ENCODE results near the gene SYCE3.
"Not testable (repeated sequence)": the region's sequence is repeated elsewhere in the genome, so short reads cannot be mapped to it uniquely, and the experiment has no call there.

The SYCE3 gene

GRCh38 chr22:50537765-50538164 lies 25.0 kb downstream of the SYCE3 start:
- no peak for DNase-seq (ENCODE audit: low read depth)
- no peak overlapping the region for H3K4me3 ChIP-seq (ENCODE audit: low read depth, low read length)

GRCh38 chr22:50536226-50536625 lies 26.5 kb downstream of the SYCE3 start:
- DNase-seq (ENCODE audit: low read depth), result no peak
- H3K4me3 ChIP-seq (ENCODE audit: low read depth, low read length), result no peak overlapping the region

- DNase-seq (ENCODE audit: low read depth), result no peak
- H3K4me3 ChIP-seq (ENCODE audit: low read depth, low read length), result no peak overlapping the region
These were observed 27.6 kb downstream of the SYCE3 start for GRCh38 chr22:50535113-50535512.

GRCh38 chr22:50533856-50534711 lies 28.6 kb downstream of the SYCE3 start:
- DNase-seq (ENCODE audit: low read depth); H3K4me3 ChIP-seq (ENCODE audit: low read depth, low read length): not testable (repeated sequence)

GRCh38 chr22:50532824-50533796 lies 29.6 kb downstream of the SYCE3 start:
- no peak for DNase-seq (ENCODE audit: low read depth)
- no peak overlapping the region for H3K4me3 ChIP-seq (ENCODE audit: low read depth, low read length)

- no peak for DNase-seq (ENCODE audit: low read depth)
- peak overlapping the region; percentile 54 for H3K4me3 ChIP-seq (ENCODE audit: low read depth, low read length)
These were observed 30.6 kb downstream of the SYCE3 start for GRCh38 chr22:50531962-50532674.

GRCh38 chr22:50531546-50531961 lies 31.2 kb downstream of the SYCE3 start:
- no peak for DNase-seq (ENCODE audit: low read depth)
- peak overlapping the region; percentile 54 for H3K4me3 ChIP-seq (ENCODE audit: low read depth, low read length)

GRCh38 chr22:50530877-50531545 lies 31.7 kb downstream of the SYCE3 start:
- peak overlapping the region; percentile 54 for H3K4me3 ChIP-seq (ENCODE audit: low read depth, low read length)
- no peak for DNase-seq (ENCODE audit: low read depth)

GRCh38 chr22:50530580-50530876 lies 32.2 kb downstream of the SYCE3 start:
- no peak for DNase-seq (ENCODE audit: low read depth)
- H3K4me3 ChIP-seq (ENCODE audit: low read depth, low read length), result peak overlapping the region; percentile 54

GRCh38 chr22:50529897-50530579 lies 32.7 kb downstream of the SYCE3 start, which contains the start of gene TYMP:
TSS of gene TYMP (minus strand) at chr22:50530012. CDS start at chr22:50529709, 303 bp downstream.
- peak within 1 kb of the TSS; percentile 54 for H3K4me3 ChIP-seq (ENCODE audit: low read depth, low read length)
- DNase-seq (ENCODE audit: low read depth), result no peak

- no peak for DNase-seq (ENCODE audit: low read depth)
These were observed 33.3 kb downstream of the SYCE3 start for GRCh38 chr22:50529416-50529896.

GRCh38 chr22:50528682-50529415 lies 33.9 kb downstream of the SYCE3 start:
- DNase-seq (ENCODE audit: low read depth), result no peak
- peak overlapping the region; percentile 54 for H3K4me3 ChIP-seq (ENCODE audit: low read depth, low read length)

More at GRCh38 chr22:50529416-50529896, 33.3 kb downstream of the SYCE3 start:
- H3K4me3 ChIP-seq (ENCODE audit: low read depth, low read length), result peak overlapping the region; percentile 54

GRCh38 chr22:50527921-50528681 lies 34.6 kb downstream of the SYCE3 start:
- no peak for DNase-seq (ENCODE audit: low read depth)
- H3K4me3 ChIP-seq (ENCODE audit: low read depth, low read length), result no peak overlapping the region

- peak overlapping the region; percentile 87 for H3K4me3 ChIP-seq (ENCODE audit: low read depth, low read length)
- DNase-seq (ENCODE audit: low read depth), result no peak
These were observed 35.6 kb downstream of the SYCE3 start for GRCh38 chr22:50526834-50527801.

- no peak for DNase-seq (ENCODE audit: low read depth)
- H3K4me3 ChIP-seq (ENCODE audit: low read depth, low read length), result peak overlapping the region; percentile 87
These were observed 36.4 kb downstream of the SYCE3 start for GRCh38 chr22:50526108-50526833.

- peak overlapping the region; percentile 87 for H3K4me3 ChIP-seq (ENCODE audit: low read depth, low read length)
- DNase-seq (ENCODE audit: low read depth), result no peak
These were observed 36.9 kb downstream of the SYCE3 start for GRCh38 chr22:50525858-50526107.

Data from skeletal muscle cell (primary cell).